Keratinocyte (primary cell): ENCODE results near the gene HYI. TPM values are rescaled to one million over a fixed set of nuclear protein-coding genes. Genes with fewer than 3 reads are reported as not detected.

Source experiments
- DNase-seq: peaks from one replicate; pipeline ENCODE4 v3.0.0-alpha.2; 2011; ENCODE audit warnings: low read depth, missing footprints, low spot score
- FAIRE-seq: peaks from 2 replicates; lab custom pipeline; 2011; peaks lifted over from hg19 to GRCh38; lab: Jason Lieb, UNC
- H2AFZ ChIP-seq: 2 replicates; pipeline ENCODE4 v1.6.0; 2012; ENCODE audit warnings: low read length, control low read depth, inconsistent platforms; ENCODE audit not compliant: control insufficient read depth
- H3K27ac ChIP-seq: 2 replicates; pipeline ENCODE4 v1.5.1; 2011; ENCODE audit warnings: low read length; ENCODE audit not compliant: control insufficient read depth, insufficient read depth
- H3K27me3 ChIP-seq: 3 replicates; pipeline ENCODE4 v1.6.0; 2011; ENCODE audit warnings: low read length; ENCODE audit not compliant: control insufficient read depth, insufficient read depth; ENCODE audit errors: extremely low read depth
- H3K36me3 ChIP-seq, 2 experiments: 2 replicates in 1 of 2; 3 replicates in 1 of 2; pipeline ENCODE4 v1.5.1; 2011; ENCODE audit warnings: low read length in 2 of 2, mild to moderate bottlenecking in 1 of 2; ENCODE audit not compliant: control insufficient read depth in 2 of 2, insufficient read depth in 2 of 2; ENCODE audit errors: extremely low read depth in 1 of 2
- H3K4me1 ChIP-seq: 3 replicates; pipeline ENCODE4 v1.5.1; 2011; ENCODE audit warnings: low read length; ENCODE audit not compliant: control insufficient read depth, insufficient read depth; ENCODE audit errors: extremely low read depth
- H3K4me2 ChIP-seq: 3 replicates; pipeline ENCODE4 v1.6.0; 2011; ENCODE audit warnings: low read depth, low read length; ENCODE audit not compliant: control insufficient read depth, insufficient read depth; ENCODE audit errors: extremely low read depth
- H3K4me3 ChIP-seq, 3 experiments: fragments of 200-600 bp in 1 of 3; sonication (generic) in 1 of 3; 2 replicates in 2 of 3; 3 replicates in 1 of 3; pipeline ENCODE4 v1.5.1; 2011 to 2016; ENCODE audit warnings: low read length in 3 of 3, mild to moderate bottlenecking in 3 of 3, control low read depth in 2 of 3, inconsistent platforms in 1 of 3, low read depth in 1 of 3, mixed read lengths in 1 of 3, mixed run types in 1 of 3, moderate library complexity in 1 of 3; ENCODE audit not compliant: control insufficient read depth in 2 of 3, insufficient read depth in 2 of 3; ENCODE audit errors: extremely low read depth in 1 of 3
- H3K79me2 ChIP-seq: 2 replicates; pipeline ENCODE4 v1.6.0; 2012; ENCODE audit warnings: low read length; ENCODE audit not compliant: control insufficient read depth, insufficient read depth
- H3K9ac ChIP-seq: 3 replicates; pipeline ENCODE4 v1.6.0; 2011; ENCODE audit warnings: low read length; ENCODE audit not compliant: control insufficient read depth, insufficient read depth; ENCODE audit errors: extremely low read depth
- H3K9me1 ChIP-seq: 3 replicates; pipeline ENCODE4 v1.6.0; 2011; ENCODE audit warnings: low read length; ENCODE audit not compliant: control insufficient read depth, insufficient read depth; ENCODE audit errors: extremely low read depth
- H3K9me3 ChIP-seq: 2 replicates; pipeline ENCODE4 v1.5.1; 2012; ENCODE audit warnings: low read depth, low read length; ENCODE audit not compliant: control insufficient read depth
- H4K20me1 ChIP-seq: 3 replicates; pipeline ENCODE4 v1.6.0; 2011; ENCODE audit warnings: low read length; ENCODE audit not compliant: control insufficient read depth, insufficient read depth; ENCODE audit errors: extremely low read depth
- EZH2 ChIP-seq: IDR thresholded peaks from one replicate; pipeline ENCODE4 v1.6.1; 2012; ENCODE audit warnings: inconsistent platforms, mild to moderate bottlenecking, low read length, moderate library complexity
- dilution Hi-C: fragments of 300-500 bp; cut with MboI; formaldehyde crosslinking; loops from one replicate; pipeline ENCODE4 v1.7.0; 2020; ENCODE audit warnings: low sequenced_read_pairs; ENCODE audit not compliant: extremely low pct_ligation_motif_present
- polyA plus RNA-seq, 5 experiments: library from polyadenylated mRNA; depleted of rRNA in 3 of 5; stranded (reverse) in 3 of 5; stranded (forward) in 1 of 5; unstranded in 1 of 5; fragments of >200 nt; gene quantifications; 1 replicate in 1 of 5; 2 replicates in 3 of 5; 3 replicates in 1 of 5; pipeline versions ENCODE4 v1.2.1 to v1.2.3, GENCODE V29; 2011 to 2012; ENCODE audit warnings: missing spikeins in 2 of 5, low read depth in 1 of 5, low replicate concordance in 1 of 5
- TF ChIP-seq, protein P1 (sequence below), 3 experiments: IDR thresholded peaks in 1 of 3; conservative IDR thresholded peaks in 1 of 3; optimal IDR thresholded peaks in 1 of 3; 2 replicates in 2 of 3; 3 replicates in 1 of 3; pipeline versions ENCODE3 to v1.5.1; 2011; ENCODE audit warnings: low read length in 3 of 3, mild to moderate bottlenecking in 3 of 3, moderate library complexity in 2 of 3, control low read depth in 1 of 3, inconsistent platforms in 1 of 3; ENCODE audit not compliant: insufficient read depth in 2 of 3; ENCODE audit errors: extremely low read depth in 1 of 3

HYI gene
- polyA plus RNA-seq, 1 donor (not counting 4 experiments of a cell fraction or from before 2014, with no cell fraction given), result 26.9 TPM

DNA sequence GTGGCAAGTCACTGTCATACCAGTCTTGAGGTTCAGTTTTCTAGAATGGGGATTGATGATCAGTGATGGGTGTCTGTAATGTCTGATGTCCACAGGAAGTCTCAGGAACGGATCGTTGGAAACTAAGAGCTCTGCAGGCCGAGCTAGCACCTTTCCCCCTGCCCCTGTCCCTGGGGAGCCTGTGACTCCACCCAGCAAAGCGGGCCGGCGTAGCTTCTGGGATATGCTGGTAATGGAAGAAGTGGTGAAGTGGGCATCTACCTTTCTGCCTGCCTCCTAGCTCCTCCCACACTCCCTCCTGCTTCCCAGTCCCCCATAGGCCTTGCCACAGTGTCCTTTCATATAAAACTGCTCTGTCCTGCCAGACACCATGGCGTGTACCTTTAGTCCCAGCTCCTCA lies 13.4 kb downstream of the HYI start:
- no peak for TF ChIP-seq EZH2
- TF ChIP-seq, protein P1, sequence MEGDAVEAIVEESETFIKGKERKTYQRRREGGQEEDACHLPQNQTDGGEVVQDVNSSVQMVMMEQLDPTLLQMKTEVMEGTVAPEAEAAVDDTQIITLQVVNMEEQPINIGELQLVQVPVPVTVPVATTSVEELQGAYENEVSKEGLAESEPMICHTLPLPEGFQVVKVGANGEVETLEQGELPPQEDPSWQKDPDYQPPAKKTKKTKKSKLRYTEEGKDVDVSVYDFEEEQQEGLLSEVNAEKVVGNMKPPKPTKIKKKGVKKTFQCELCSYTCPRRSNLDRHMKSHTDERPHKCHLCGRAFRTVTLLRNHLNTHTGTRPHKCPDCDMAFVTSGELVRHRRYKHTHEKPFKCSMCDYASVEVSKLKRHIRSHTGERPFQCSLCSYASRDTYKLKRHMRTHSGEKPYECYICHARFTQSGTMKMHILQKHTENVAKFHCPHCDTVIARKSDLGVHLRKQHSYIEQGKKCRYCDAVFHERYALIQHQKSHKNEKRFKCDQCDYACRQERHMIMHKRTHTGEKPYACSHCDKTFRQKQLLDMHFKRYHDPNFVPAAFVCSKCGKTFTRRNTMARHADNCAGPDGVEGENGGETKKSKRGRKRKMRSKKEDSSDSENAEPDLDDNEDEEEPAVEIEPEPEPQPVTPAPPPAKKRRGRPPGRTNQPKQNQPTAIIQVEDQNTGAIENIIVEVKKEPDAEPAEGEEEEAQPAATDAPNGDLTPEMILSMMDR (optimal IDR thresholded peaks at IDR 0.05 in 1 of 3, IDR thresholded peaks at IDR 0.05 in 1 of 3, conservative IDR thresholded peaks at IDR 0.05 in 1 of 3; ENCODE audit: extremely low read depth in 1 of 3, insufficient read depth in 2 of 3, low read length in 3 of 3), result no peak
- H3K27ac ChIP-seq, result no peak overlapping the region
- H4K20me1 ChIP-seq, result no peaks in the 10 kb centered on the region
- H2AFZ ChIP-seq, result no peak overlapping the region
- H3K9me1 ChIP-seq, result peaks cover 3% of the 10 kb centered on the region
- peaks cover 27 to 43% of the 10 kb centered on the region in 2 experiments for H3K36me3 ChIP-seq
- no peak for DNase-seq
- H3K4me3 ChIP-seq, result no peak overlapping the region
- H3K79me2 ChIP-seq, result no peaks in the 10 kb centered on the region
- H3K9me3 ChIP-seq, result no peaks in the 10 kb centered on the region
- H3K9ac ChIP-seq, result no peak overlapping the region
- no peaks in the 10 kb centered on the region for H3K4me1 ChIP-seq
- no peak for FAIRE-seq
- H3K4me2 ChIP-seq, result no peak overlapping the region
- dilution Hi-C loops, result no loop called here
- H3K27me3 ChIP-seq, result no peaks in the 10 kb centered on the region

DNA sequence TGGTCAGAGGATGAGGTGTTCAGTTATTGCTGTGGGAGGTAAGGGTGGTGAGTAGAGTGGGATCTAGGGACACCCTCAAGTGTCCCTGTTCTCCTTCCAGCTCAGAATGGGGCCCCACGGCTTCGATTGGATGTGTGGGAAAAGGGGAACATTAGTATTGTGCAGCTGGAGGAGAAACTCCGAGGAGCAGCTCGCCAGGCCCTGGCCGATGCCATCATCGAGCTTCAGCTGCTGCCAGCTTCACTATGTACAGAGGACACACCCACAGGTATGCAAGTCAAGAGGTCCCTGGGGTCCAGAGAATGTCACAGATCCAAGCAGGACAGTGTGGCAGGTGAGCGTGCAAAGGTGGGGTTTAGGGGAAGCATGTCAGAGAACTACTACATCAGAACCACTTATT lies 13.9 kb downstream of the HYI start:
- no peaks in the 10 kb centered on the region for H3K9me3 ChIP-seq
- no peaks in the 10 kb centered on the region for H3K79me2 ChIP-seq
- H3K9ac ChIP-seq, result no peak overlapping the region
- no peak overlapping the region for H3K4me2 ChIP-seq
- peaks cover 3% of the 10 kb centered on the region for H3K9me1 ChIP-seq
- DNase-seq, result no peak
- FAIRE-seq, result no peak
- H3K27me3 ChIP-seq, result no peaks in the 10 kb centered on the region
- no peak overlapping the region for H3K27ac ChIP-seq
- dilution Hi-C loops, result no loop called here
- no peak for TF ChIP-seq EZH2
- TF ChIP-seq, protein P1 (optimal IDR thresholded peaks at IDR 0.05 in 1 of 3, IDR thresholded peaks at IDR 0.05 in 1 of 3, conservative IDR thresholded peaks at IDR 0.05 in 1 of 3; ENCODE audit: extremely low read depth in 1 of 3, insufficient read depth in 2 of 3, low read length in 3 of 3), result no peak
- no peak overlapping the region for H2AFZ ChIP-seq
- no peaks in the 10 kb centered on the region for H3K4me1 ChIP-seq
- no peak overlapping the region for H3K4me3 ChIP-seq
- peaks cover 23 to 46% of the 10 kb centered on the region in 2 experiments for H3K36me3 ChIP-seq
- H4K20me1 ChIP-seq, result no peaks in the 10 kb centered on the region
